AG04449 (cell line): Measurements from ENCODE around the gene ABR.

Experiments
- CTCF ChIA-PET: fragments of 350-600 bp; formaldehyde crosslinking; extraction: SDS; loops from one replicate; lab custom pipeline; 2021; ENCODE audit warnings: antibody characterized with exemption; lab: Yijun Ruan, JAX
- POLR2A ChIA-PET: fragments of 400-600, 350-600 bp; formaldehyde crosslinking; extraction: SDS; loops from one replicate; lab custom pipeline; 2020; ENCODE audit warnings: antibody characterized with exemption, inconsistent platforms; lab: Yijun Ruan, JAX
- DNase-seq: peaks from one replicate; pipeline ENCODE4 v3.0.0-alpha.2; 2010; ENCODE audit warnings: low read depth, low spot score
- H3K4me3 ChIP-seq: 2 replicates; pipeline ENCODE4 v1.5.1; 2011; ENCODE audit warnings: low read depth, mild to moderate bottlenecking, control low read depth, low read length
- TF ChIP-seq, protein P1 (sequence below): IDR thresholded peaks from one replicate; pipeline ENCODE4 v1.5.1; 2011; ENCODE audit warnings: mild to moderate bottlenecking, moderate library complexity, low read length, control low read depth, inconsistent platforms; ENCODE audit not compliant: insufficient read depth; ENCODE audit errors: missing control alignments

ABR gene

DNA sequence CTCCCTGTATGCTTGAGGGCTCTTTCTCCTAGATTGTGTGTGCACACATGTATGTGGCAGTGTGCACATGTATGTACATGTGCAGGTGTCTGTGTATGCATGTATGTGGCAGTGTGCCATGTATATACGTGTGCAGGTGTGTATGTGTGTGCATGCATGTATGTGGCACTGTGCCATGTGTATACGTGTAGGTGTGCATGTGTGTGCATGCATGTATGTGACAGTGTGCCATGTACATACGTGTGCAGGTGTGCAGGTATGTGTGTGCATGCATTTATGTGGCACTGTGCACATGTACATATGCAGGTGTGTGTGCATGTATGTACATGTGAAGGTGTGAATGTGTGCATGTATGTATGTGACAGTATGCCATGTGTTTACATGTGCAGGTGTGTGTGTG, 46.5 kb upstream of the ABR start:
- CTCF ChIA-PET: no interaction called here
- H3K4me3 ChIP-seq: no peak overlapping the region
- POLR2A ChIA-PET: no interaction called here
- DNase-seq: no peak
- TF ChIP-seq, protein P1, sequence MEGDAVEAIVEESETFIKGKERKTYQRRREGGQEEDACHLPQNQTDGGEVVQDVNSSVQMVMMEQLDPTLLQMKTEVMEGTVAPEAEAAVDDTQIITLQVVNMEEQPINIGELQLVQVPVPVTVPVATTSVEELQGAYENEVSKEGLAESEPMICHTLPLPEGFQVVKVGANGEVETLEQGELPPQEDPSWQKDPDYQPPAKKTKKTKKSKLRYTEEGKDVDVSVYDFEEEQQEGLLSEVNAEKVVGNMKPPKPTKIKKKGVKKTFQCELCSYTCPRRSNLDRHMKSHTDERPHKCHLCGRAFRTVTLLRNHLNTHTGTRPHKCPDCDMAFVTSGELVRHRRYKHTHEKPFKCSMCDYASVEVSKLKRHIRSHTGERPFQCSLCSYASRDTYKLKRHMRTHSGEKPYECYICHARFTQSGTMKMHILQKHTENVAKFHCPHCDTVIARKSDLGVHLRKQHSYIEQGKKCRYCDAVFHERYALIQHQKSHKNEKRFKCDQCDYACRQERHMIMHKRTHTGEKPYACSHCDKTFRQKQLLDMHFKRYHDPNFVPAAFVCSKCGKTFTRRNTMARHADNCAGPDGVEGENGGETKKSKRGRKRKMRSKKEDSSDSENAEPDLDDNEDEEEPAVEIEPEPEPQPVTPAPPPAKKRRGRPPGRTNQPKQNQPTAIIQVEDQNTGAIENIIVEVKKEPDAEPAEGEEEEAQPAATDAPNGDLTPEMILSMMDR: no peak

GRCh38 chr17:1224330-1224729, 44.5 kb upstream of the ABR start:
- ChIA-PET POLR2A (no interaction called here), CTCF (no interaction called here)
- no peak for DNase-seq
- H3K4me3 ChIP-seq: no peak overlapping the region
- TF ChIP-seq, protein P1: no peak

DNA sequence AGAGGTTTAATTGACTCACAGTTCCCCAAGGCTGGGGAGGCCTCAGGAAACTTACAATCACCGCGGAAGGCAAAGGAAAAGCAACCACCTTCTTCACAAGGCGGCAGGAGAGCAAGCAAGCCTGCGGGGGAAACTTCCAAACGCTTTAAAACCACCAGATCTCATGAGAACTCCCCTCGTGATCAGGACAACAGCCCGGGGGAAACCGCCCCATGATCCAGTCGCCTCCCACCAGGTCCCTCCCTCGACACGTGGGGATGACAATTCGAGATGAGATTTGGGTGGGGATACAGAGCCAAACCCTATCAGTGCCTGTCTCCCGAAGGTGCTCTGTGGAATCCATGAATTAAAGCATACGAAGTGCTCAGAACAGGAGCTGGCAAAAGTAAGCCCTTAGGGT, 43.9 kb upstream of the ABR start:
- TF ChIP-seq, protein P1: no peak

DNA sequence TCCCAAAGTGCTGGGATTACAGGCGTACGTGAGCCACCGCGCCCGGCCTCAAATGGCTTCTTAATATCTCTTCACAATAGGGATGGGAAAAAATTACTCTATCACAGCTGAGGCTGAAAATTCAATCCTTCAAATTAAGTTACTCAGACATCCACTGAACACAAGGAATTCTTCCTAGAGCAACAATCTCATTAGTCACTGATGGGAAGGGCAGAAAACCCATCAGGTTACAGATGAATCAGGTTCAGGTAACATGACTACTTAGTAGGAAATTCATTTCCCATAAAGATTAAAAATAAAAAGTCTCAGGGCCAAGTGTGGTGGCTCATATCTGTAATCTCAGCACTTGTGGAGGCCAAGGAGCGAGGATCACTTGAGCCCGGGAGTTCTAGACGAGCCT, 42.5 kb upstream of the ABR start:
- ChIA-PET CTCF (no interaction called here), POLR2A (no interaction called here)
- DNase-seq: no peak
- no peak overlapping the region for H3K4me3 ChIP-seq
- TF ChIP-seq, protein P1: no peak

More for the DNA sequence above, 43.9 kb upstream of the ABR start:
- ChIA-PET POLR2A (no interaction called here), CTCF (no interaction called here)
- DNase-seq: no peak
- no peak overlapping the region for H3K4me3 ChIP-seq

DNA sequence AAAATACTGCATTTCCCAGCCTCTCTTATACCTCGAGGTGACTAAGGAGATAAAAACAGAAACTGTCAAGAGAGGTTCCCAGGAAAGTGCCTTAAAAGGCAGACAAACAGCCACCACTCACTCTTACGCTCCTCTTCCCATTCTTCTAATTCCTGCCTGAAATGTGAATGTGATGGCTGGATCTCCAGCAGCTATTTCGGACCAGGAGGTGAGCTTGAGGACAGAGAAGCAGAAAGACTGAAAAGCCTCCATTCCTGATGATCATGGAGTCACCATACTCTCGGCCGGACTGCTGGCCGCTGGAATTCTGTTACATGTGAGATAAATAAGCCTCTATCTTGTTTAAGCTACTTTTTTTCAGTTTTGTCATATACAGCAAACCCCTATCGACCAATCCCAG, 41.4 kb upstream of the ABR start:
- ChIA-PET CTCF (interaction anchor here (1.0 kb wide), 1 partner anchor 13 kb away, joined by 3 read pairs; no protein-coding TSS in a partner anchor), POLR2A (no interaction called here)
- no peak for DNase-seq
- H3K4me3 ChIP-seq: no peak overlapping the region
- TF ChIP-seq, protein P1: no peak

- DNase-seq: no peak
- CTCF ChIA-PET: interaction anchor here (1.0 kb wide), 1 partner anchor 14 kb away, joined by 3 read pairs; no protein-coding TSS in a partner anchor
- POLR2A ChIA-PET: no interaction called here
- H3K4me3 ChIP-seq: no peak overlapping the region
- TF ChIP-seq, protein P1: no peak
Measured at GRCh38 chr17:1220346-1220745, 40.6 kb upstream of the ABR start.
